BJ (cell line): ENCODE measurements around the gene MAGEF1. TPM values are rescaled to one million over a fixed set of nuclear protein-coding genes. Genes with fewer than 3 reads are reported as not detected.
A peak's percentile ranks its signal among the peaks of the same experiment; 100 is the strongest.

Experiments used
- CTCF ChIA-PET: fragments of 350-600 bp; formaldehyde crosslinking; extraction: SDS; loops from one replicate; lab custom pipeline; 2021; ENCODE audit warnings: antibody characterized with exemption, inconsistent platforms; lab: Yijun Ruan, JAX
- POLR2A ChIA-PET: fragments of 300-600 bp; sonication (Branson Sonifier 250); formaldehyde crosslinking; extraction: SDS; loops from one replicate; lab custom pipeline; 2021; ENCODE audit warnings: antibody characterized with exemption; lab: Charles Lee
- DNase-seq: peaks from one replicate; pipeline ENCODE4 v3.0.0-alpha.2; 2011; ENCODE audit warnings: low read depth
- H3K27me3 ChIP-seq: 2 replicates; pipeline ENCODE4 v1.6.0; 2011; ENCODE audit warnings: low read length; ENCODE audit not compliant: control insufficient read depth, insufficient read depth
- H3K36me3 ChIP-seq: 2 replicates; pipeline ENCODE4 v1.5.1; 2011; ENCODE audit warnings: low read length; ENCODE audit not compliant: control insufficient read depth, insufficient read depth
- H3K4me3 ChIP-seq: 2 replicates; pipeline ENCODE4 v1.5.1; 2011; ENCODE audit warnings: low read depth, mild to moderate bottlenecking, control low read depth, low read length
- CTCF ChIP-seq: IDR thresholded peaks from 2 replicates; pipeline ENCODE4 v1.5.1; 2011; ENCODE audit warnings: low read depth, mild to moderate bottlenecking, control low read depth, inconsistent platforms, low read length, moderate library complexity; ENCODE audit not compliant: insufficient read depth
- polyA plus RNA-seq: library from polyadenylated mRNA; depleted of rRNA; stranded (reverse); fragments of >200 nt; gene quantifications from 2 replicates; pipeline ENCODE4 v1.2.3, GENCODE V29; 2011

Gene MAGEF1
- polyA plus RNA-seq, 1 experiment, result 14.3 TPM

GRCh38 chr3:184696697-184697096 lies 15.2 kb downstream of the MAGEF1 start:
- DNase-seq, result no peak
- Histone ChIP-seq H3K4me3 (no peak overlapping the region), H3K27me3 (peaks cover 1% of the 10 kb centered on the region), H3K36me3 (no peaks in the 10 kb centered on the region)
- TF ChIP-seq CTCF, result no peak
- ChIA-PET POLR2A (interaction anchor here (0.6 kb wide), 1 partner anchor 20 kb away, joined by 4 read pairs; no protein-coding TSS in a partner anchor), CTCF (interaction anchor here (1.5 kb wide), 1 partner anchor 10 kb away, joined by 3 read pairs; no protein-coding TSS in a partner anchor)

- no peaks in the 10 kb centered on the region for H3K36me3 ChIP-seq
- no peak for TF ChIP-seq CTCF
- CTCF ChIA-PET, result no interaction called here
- POLR2A ChIA-PET, result no interaction called here
- H3K27me3 ChIP-seq, result peaks cover 4% of the 10 kb centered on the region
- no peak for DNase-seq
- H3K4me3 ChIP-seq, result no peak overlapping the region
Observed at GRCh38 chr3:184694716-184695115, 17.1 kb downstream of the MAGEF1 start.

GRCh38 chr3:184694133-184694665 lies 17.7 kb downstream of the MAGEF1 start:
- ChIA-PET CTCF (no interaction called here), POLR2A (no interaction called here)
- TF ChIP-seq CTCF, result no peak
- Histone ChIP-seq H3K36me3 (no peaks in the 10 kb centered on the region), H3K27me3 (peaks cover 4% of the 10 kb centered on the region), H3K4me3 (no peak overlapping the region)
- DNase-seq, result no peak

- TF ChIP-seq CTCF, result 0 out of 2 replicates have a peak, but pooled peaks have one; percentile 8
- no peak for DNase-seq
- POLR2A ChIA-PET, result no interaction called here
- H3K27me3 ChIP-seq, result peaks cover 4% of the 10 kb centered on the region
- H3K4me3 ChIP-seq, result no peak overlapping the region
- H3K36me3 ChIP-seq, result no peaks in the 10 kb centered on the region
- CTCF ChIA-PET, result interaction anchor here (1.1 to 2.2 kb wide), 4 partner anchors 12 to 132 kb away, joined by 3 to 9 read pairs (median 4); partner anchors contain the start of gene EPHB3
Observed at GRCh38 chr3:184693011-184693975, 18.6 kb downstream of the MAGEF1 start.
